Esophagus squamous epithelium (tissue), 4 donors: ENCODE results near the gene TMED10.

ENCODE experiments used
- CTCF ChIP-seq, 6 experiments: fragments of 450-650 bp in 4 of 6; fragments of 200-600 bp in 2 of 6; sonication (generic) in 2 of 6; IDR thresholded peaks; one replicate each; pipeline ENCODE4 v1.5.1; 2016 to 2019; ENCODE audit warnings: antibody characterized with exemption in 6 of 6, mild to moderate bottlenecking in 4 of 6, moderate library complexity in 4 of 6
- POLR2A ChIP-seq, 4 donors: fragments of 450-650 bp; IDR thresholded peaks; one replicate each; pipeline ENCODE4 v1.6.1; 2017; ENCODE audit warnings: antibody characterized with exemption in 4 of 4, mild to moderate bottlenecking in 4 of 4, moderate library complexity in 3 of 4

GRCh38 chr14:75153295-75153694 is 23.1 kb downstream of the TMED10 start:
- TF ChIP-seq CTCF (IDR thresholded peaks at IDR 0.05), result no peak
- TF ChIP-seq POLR2A (IDR thresholded peaks at IDR 0.05), result no peak
